GM18909 (cell line): ENCODE data around the gene FKBP15.

ENCODE experiments used
- ATAC-seq: cut with Tn5 transposase; IDR thresholded peaks from one replicate; pipeline ENCODE4 v1.9.1; 2021; ENCODE audit warnings: mild to moderate bottlenecking; ENCODE audit not compliant: unreplicated experiment, poor library complexity

FKBP15 gene

GRCh38 chr9:113184539-113184938 lies 36.5 kb downstream of the FKBP15 start:
- ATAC-seq: no peak

- no peak for ATAC-seq
These were observed 37.1 kb downstream of the FKBP15 start for GRCh38 chr9:113183956-113184488.

GRCh38 chr9:113181165-113181564 lies 39.9 kb downstream of the FKBP15 start:
- ATAC-seq: no peak

GRCh38 chr9:113179839-113180238 lies 41.2 kb downstream of the FKBP15 start:
- ATAC-seq: no peak

GRCh38 chr9:113178087-113178486 lies 43.0 kb downstream of the FKBP15 start:
- ATAC-seq: no peak

- ATAC-seq: no peak
These were observed 43.8 kb downstream of the FKBP15 start for GRCh38 chr9:113177251-113177650.

GRCh38 chr9:113176803-113177202 lies 44.3 kb downstream of the FKBP15 start:
- ATAC-seq: no peak

- no peak for ATAC-seq
These were observed 47.7 kb downstream of the FKBP15 start for GRCh38 chr9:113173341-113173740.

- ATAC-seq: no peak
These were observed 52.3 kb downstream of the FKBP15 start for GRCh38 chr9:113168809-113169208.

- ATAC-seq: no peak
These were observed 55.0 kb downstream of the FKBP15 start for GRCh38 chr9:113166039-113166438.

GRCh38 chr9:113164536-113165300 lies 56.4 kb downstream of the FKBP15 start:
- ATAC-seq: no peak

- ATAC-seq: no peak
These were observed 58.1 kb downstream of the FKBP15 start for GRCh38 chr9:113163001-113163400.

- ATAC-seq: no peak
These were observed 60.5 kb downstream of the FKBP15 start for GRCh38 chr9:113160571-113160970.

- no peak for ATAC-seq
These were observed 62.6 kb downstream of the FKBP15 start for GRCh38 chr9:113158446-113158845.

- ATAC-seq: no peak
These were observed 64.2 kb downstream of the FKBP15 start for GRCh38 chr9:113156880-113157279.

- ATAC-seq: no peak
These were observed 65.0 kb downstream of the FKBP15 start for GRCh38 chr9:113155911-113156588.

GRCh38 chr9:113154946-113155345 lies 66.1 kb downstream of the FKBP15 start:
- no peak for ATAC-seq

- ATAC-seq: no peak
These were observed 66.6 kb downstream of the FKBP15 start for GRCh38 chr9:113154471-113154870.

GRCh38 chr9:113153599-113153998 lies 67.5 kb downstream of the FKBP15 start:
- no peak for ATAC-seq

- ATAC-seq: no peak
These were observed 68.4 kb downstream of the FKBP15 start for GRCh38 chr9:113152699-113153098.
